Measurements from ENCODE around the gene TGM2.

TGM2 gene

GRCh38 chr20:38129248-38129865, 35.7 kb downstream of the TGM2 start:
- DNase-seq = no peak

- DNase-seq = no peak
Measured at GRCh38 chr20:38128691-38129090, 36.4 kb downstream of the TGM2 start.

DNA sequence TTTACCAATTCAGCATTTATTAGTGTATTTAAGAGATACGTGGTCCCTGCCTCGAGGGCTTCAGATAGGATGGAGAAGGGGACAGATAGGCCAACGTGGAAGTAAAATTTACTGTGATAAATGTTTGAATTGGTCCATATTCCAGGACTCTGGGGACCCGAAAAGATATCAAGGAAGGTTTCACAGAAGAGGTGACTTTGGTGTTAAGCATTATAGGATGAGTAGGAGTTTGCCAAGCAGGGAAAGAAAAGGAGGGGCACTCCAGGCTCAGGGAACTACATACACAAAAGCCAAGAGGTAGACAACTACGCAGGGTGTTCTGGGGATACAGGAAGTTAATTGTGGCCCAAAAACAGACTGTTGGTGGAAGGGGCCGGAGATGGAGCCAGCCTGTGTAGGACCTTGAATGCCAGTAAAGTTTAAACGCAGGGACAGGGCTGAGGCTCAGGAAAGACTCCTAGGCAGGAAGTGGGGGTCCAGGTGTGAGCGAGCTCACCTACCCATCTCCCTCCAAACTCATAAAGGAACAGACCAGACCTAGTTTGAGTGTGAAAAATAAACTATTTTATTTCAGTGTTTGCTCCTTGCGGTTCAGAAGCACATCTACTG, 37.0 kb downstream of the TGM2 start:
- DNase-seq = no peak

DNA sequence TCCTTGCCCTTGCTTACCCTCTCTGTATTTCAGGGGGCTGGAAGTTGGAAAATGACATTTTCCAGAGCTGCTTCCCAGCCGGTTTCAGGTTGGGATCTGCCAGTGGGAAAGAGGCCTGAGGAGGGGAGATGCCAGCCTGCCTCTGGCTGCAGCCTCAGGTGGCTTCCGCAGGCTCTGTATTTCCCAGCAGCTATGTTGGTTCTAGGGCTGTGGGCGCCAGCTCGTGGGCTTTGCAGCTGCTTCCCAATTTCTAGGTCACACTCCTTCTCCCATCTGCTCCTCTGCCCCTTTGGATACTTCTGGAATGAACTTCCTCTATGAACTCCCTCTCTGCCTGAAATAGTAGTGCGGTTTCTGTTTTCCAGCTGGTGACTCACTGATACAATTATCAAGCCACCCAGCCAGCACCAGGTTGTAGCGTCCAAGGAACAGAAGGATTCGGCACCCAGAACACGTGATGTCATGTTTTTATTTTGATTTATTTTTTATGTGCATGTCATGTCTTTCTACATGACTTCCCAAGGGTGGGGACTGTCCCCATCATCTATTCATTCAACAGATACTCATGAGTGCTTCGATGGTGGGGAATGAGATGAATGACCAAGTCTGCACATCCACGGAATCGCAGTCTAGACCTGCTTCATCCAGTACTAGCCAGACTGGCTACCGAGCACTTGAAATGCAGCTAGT, 38.0 kb downstream of the TGM2 start:
- no peak for DNase-seq

GRCh38 chr20:38126146-38126921, 38.7 kb downstream of the TGM2 start:
- DNase-seq = no peak

DNA sequence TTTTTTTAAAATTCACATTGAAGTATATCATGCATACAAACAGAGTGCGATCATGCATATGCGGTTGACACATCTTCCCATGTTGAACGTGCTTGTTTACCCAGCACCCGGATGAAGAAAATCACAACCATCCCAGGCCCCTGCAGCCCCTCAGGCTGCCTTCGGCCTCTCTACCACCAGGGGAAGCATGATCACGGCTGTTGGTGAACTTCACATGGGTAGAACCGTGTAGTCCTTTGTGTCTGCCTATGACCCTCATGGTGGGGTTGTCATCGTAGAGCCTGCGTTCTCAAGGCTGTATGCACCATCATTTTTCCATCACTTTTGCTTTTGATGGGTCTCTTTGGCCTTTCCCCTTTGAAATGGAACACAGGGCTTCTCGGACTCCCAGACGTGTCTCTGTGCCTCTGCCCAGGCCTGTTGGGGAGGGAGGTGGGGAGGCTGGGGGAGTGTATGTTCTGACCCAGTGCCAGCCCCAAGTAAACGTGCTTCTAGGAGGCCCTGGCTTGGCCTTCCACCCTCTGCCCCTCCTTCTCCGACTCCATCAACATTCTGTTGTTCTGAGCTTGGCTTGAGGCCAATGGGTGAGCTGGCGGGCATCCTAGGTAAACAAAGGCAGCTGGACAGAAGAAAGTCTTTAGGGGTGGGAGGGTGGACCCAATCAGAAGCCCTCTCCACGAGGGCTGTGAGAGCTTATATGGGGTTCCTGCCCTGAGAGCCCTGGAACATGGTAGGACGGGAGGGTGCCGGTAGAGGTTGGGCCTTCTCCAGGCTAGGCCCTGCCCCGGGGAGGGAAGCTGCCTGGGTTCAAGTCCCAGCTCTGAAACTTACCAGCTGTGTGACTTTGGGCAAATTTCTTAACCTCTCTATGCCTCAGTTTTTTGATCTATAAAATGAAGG, 39.7 kb downstream of the TGM2 start:
- no peak for DNase-seq

DNA sequence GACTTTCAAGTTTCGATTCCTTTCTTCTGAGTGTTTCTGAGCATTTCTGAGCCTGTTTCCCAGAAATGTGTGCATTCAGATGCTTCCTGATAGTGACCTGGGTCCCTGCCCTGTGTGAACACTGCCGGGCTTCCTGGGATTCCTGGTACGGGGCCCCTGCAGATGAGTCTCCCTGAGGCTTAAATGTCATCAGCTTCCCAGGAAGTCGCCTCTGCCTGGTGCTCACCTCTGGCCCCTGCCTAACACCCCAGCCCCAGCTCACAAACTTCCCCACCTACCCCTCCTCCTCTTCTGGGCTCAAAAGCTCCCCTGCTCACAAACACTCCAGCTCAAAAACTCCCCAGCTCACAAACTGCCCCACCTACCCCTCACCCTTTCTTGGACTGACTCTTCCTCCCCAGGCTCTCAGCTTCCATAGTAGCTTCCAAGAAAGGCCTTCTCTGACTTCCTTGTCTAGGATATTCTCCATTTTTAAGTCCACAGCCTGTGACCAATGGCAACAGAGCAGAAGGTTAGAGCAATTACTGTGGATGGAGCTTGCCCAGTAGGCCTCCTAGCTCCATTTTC, 42.0 kb downstream of the TGM2 start:
- no peak for DNase-seq

- DNase-seq = no peak
Measured at GRCh38 chr20:38121741-38122140, 43.3 kb downstream of the TGM2 start.

- DNase-seq = no peak
Measured at GRCh38 chr20:38120625-38120988, 44.5 kb downstream of the TGM2 start.

DNA sequence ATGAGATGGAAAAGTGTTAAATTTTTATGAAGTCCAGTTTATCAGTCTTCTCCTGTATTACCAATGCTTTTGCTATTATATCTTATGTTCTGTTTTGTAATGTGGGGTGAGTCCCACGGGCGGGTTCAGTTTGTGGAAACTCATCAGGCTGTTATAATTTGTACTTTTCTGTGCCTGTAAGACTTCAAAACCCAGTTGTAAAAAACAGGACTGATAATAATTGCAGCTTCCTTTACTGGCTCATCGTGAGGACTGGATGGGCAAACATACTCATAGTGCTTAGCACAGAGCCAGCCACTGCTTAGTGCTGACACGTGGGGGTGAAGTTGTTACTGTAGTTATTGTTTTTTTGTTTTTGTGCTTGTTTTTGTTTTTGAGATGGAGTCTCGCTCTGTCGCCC, 45.6 kb downstream of the TGM2 start:
- no peak for DNase-seq

- DNase-seq = no peak
Measured at GRCh38 chr20:38117635-38118034, 47.4 kb downstream of the TGM2 start.

DNA sequence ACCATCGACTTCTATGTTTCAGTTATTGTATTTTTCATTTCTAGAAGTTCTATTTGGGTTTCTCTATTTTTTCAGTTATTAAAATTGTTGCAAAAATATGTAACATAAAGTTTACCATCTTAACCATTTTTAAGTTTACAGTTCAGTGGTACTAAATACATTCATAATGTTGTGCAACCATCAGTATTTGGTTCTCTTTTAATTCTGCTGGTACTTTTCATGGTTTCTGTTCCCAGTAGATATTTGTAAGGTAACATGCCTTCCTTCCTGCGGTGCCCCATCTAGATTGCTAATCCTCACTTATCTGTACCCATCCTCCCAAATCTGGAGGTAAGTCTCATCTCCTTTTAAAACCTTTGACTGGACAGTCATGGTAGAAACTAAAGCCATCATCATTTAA, 47.9 kb downstream of the TGM2 start:
- no peak for DNase-seq

DNA sequence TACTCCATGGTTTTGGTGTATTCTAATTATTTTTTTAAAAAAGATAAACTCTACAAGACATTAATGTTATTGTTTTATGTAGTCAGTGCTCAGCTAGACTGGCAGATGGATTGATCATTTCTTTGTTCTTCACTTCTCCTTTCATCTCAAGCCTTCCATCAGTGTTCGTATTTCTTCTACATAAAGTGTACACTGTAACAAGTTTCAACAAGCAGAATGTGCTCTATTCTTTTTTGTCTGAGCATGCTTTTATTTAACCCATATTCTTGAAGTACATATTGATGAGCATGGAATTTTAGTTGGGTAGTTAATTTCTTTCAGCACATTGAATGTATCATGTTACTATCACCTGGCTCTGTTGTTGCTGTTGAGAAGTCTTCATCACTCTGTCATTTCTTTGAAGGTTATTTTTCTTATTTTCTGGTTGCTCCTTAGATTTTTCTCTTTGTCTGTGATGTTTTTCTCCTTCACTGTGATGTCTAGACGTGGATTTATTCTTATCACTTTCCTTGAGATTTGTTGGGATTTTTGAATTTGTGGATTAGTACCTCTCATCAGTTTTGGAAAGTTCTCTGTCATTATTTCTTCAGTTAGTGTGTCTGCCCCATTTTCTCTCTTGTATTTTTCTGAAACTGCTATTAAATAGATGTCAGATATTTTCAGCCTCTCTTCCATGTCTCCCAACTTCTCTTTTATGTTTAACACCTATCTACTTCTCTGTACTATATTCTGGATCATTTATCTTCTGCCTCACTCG, 48.5 kb downstream of the TGM2 start:
- DNase-seq = no peak

DNA sequence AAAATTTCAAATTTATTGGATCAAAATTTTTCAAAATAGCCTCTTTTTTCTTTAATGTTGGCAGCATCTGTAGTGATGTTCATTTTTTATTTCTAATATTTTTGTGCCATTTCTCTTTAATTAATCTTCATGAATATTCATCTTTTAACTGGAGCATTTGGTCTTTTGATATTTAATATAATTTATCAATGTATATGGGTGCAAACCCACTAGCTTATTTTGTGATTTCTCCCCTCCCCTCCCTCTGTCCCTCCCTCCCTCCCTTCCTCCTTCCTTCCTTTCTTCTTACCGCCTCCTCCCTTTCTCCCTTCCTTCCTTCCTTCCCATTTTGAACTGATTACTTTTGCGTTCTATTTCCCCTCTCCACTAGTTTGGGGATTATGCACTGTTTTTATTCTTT, 49.2 kb downstream of the TGM2 start:
- DNase-seq = no peak

- no peak for DNase-seq
Measured at GRCh38 chr20:38115205-38115604, 49.9 kb downstream of the TGM2 start.

- DNase-seq = no peak
Measured at GRCh38 chr20:38114353-38114791, 50.7 kb downstream of the TGM2 start.

GRCh38 chr20:38113401-38114325, 51.4 kb downstream of the TGM2 start:
- no peak for DNase-seq

GRCh38 chr20:38112930-38113294, 52.2 kb downstream of the TGM2 start:
- no peak for DNase-seq

DNA sequence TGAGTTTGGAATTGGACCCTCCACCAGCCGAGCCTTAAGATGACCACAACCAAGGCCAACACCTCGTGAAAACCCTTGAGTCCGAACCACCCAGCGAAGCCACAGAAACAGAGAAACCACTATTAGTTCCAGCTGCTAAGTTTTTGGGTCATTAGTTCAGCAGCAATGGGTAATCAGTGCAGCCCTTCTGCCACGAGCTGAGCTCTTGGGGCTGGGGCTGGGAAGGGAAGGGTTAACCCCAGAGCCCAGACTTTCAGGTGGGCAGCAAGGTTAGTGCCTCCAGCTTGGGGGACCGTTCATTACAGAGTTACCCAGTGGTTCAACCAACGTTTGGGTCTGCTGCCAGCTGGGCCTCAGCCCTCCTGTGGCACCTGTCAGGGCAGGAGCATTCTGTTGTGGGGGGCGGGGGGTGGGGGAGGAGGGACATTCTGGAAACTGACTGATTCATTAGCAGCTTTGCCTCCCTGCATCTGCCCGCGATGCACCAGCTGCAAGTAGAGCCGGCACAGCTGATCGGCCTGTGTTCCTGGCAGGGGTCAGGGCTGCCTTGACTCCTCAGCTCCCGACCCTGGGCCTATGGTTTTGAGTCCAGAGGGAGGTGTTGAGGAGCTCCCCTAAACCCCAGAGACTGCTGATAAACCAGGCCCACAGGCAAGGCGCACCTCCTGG, 52.7 kb downstream of the TGM2 start:
- DNase-seq = no peak

All from CD4-positive, alpha-beta T cell treated with Interleukin-10 for 1 hour (primary cell).